ENCODE measurements around the gene RNF208. TPM values are rescaled to one million over a fixed set of nuclear protein-coding genes. Genes with fewer than 3 reads are reported as not detected.

Gene RNF208
- total RNA-seq, 1 donor from 2014 or later = 5.8 TPM

GRCh38 chr9:137189297-137190295, 32.4 kb downstream of the RNF208 start:
- ATAC-seq (no peak), DNase-seq (no peak)
- peaks cover 51% of the 10 kb centered on the region for H3K36me3 ChIP-seq
- TF ChIP-seq, protein P1, sequence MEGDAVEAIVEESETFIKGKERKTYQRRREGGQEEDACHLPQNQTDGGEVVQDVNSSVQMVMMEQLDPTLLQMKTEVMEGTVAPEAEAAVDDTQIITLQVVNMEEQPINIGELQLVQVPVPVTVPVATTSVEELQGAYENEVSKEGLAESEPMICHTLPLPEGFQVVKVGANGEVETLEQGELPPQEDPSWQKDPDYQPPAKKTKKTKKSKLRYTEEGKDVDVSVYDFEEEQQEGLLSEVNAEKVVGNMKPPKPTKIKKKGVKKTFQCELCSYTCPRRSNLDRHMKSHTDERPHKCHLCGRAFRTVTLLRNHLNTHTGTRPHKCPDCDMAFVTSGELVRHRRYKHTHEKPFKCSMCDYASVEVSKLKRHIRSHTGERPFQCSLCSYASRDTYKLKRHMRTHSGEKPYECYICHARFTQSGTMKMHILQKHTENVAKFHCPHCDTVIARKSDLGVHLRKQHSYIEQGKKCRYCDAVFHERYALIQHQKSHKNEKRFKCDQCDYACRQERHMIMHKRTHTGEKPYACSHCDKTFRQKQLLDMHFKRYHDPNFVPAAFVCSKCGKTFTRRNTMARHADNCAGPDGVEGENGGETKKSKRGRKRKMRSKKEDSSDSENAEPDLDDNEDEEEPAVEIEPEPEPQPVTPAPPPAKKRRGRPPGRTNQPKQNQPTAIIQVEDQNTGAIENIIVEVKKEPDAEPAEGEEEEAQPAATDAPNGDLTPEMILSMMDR (IDR thresholded peaks at IDR 0.05) = no peak
- H3K27me3 ChIP-seq (ENCODE audit: low read depth) = no peaks in the 10 kb centered on the region
- H3K27ac ChIP-seq = peak overlapping the region; percentile 97
- H3K4me1 ChIP-seq = peaks cover 57% of the 10 kb centered on the region
- H3K4me3 ChIP-seq = peak overlapping the region; percentile 98
- intact Hi-C loops (cut with DNase I) = no loop called here
- H3K9me3 ChIP-seq = no peaks in the 10 kb centered on the region

GRCh38 chr9:137188490-137189296, 33.3 kb downstream of the RNF208 start, which contains the start of the genes ANAPC2 and SSNA1:
ANAPC2 (minus strand) TSS chr9:137188560; CDS start chr9:137188532, 28 bp downstream.
SSNA1 (plus strand) TSS chr9:137188676; CDS start chr9:137188727, 51 bp downstream.
- ATAC-seq = peak; percentile 94 to 95
- peak; percentile 95 for DNase-seq
- H3K36me3 ChIP-seq = peaks cover 55% of the 10 kb centered on the region
- no peaks in the 10 kb centered on the region for H3K27me3 ChIP-seq (ENCODE audit: low read depth)
- TF ChIP-seq, protein P1 (IDR thresholded peaks at IDR 0.05) = no peak
- peak within 1 kb of the TSS; percentile 97 for H3K27ac ChIP-seq
- H3K9me3 ChIP-seq = no peaks in the 10 kb centered on the region
- peak within 1 kb of the TSS; percentile 98 for H3K4me3 ChIP-seq
- intact Hi-C loops (cut with DNase I) = no loop called here
- peaks cover 51% of the 10 kb centered on the region for H3K4me1 ChIP-seq

DNA sequence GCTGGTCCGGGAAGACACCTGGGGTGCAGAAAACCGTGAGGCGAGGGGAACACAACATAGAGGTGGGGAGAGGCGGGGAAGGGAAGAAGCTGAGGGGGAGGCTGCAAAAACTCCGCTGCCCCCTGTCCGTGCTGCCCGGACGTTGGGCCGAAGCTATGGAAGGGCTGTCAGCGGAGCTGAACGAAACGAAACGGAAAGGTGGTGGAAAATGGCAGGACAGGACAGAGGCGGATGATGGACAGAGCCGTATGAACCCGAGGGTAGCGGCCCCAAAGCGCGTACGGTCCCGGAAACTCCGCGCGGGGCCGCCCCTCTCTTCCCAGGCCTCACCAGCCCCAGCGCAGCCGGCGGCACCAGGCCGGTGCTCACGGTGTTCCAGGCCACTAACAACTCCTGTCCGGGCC, 34.0 kb downstream of the RNF208 start:
- H3K27ac ChIP-seq = peak overlapping the region; percentile 97
- peaks cover 51% of the 10 kb centered on the region for H3K4me1 ChIP-seq
- intact Hi-C loops (cut with DNase I) = no loop called here
- H3K36me3 ChIP-seq = peaks cover 61% of the 10 kb centered on the region
- ATAC-seq (peak in 1 of 2 donors; percentile 27), DNase-seq (no peak)
- no peaks in the 10 kb centered on the region for H3K27me3 ChIP-seq (ENCODE audit: low read depth)
- H3K4me3 ChIP-seq = peak overlapping the region; percentile 98
- TF ChIP-seq, protein P1 (IDR thresholded peaks at IDR 0.05) = no peak
- no peaks in the 10 kb centered on the region for H3K9me3 ChIP-seq

GRCh38 chr9:137187386-137187785, 34.7 kb downstream of the RNF208 start:
- no peak overlapping the region for H3K27ac ChIP-seq
- TF ChIP-seq, protein P1 (IDR thresholded peaks at IDR 0.05) = no peak
- no peaks in the 10 kb centered on the region for H3K9me3 ChIP-seq
- intact Hi-C loops (cut with DNase I) = no loop called here
- H3K4me3 ChIP-seq = peak overlapping the region; percentile 98
- peaks cover 51% of the 10 kb centered on the region for H3K4me1 ChIP-seq
- ATAC-seq = no peak
- H3K36me3 ChIP-seq = peaks cover 68% of the 10 kb centered on the region
- no peaks in the 10 kb centered on the region for H3K27me3 ChIP-seq (ENCODE audit: low read depth)
- no peak for DNase-seq

GRCh38 chr9:137186385-137186784, 35.7 kb downstream of the RNF208 start:
- peaks cover 51% of the 10 kb centered on the region for H3K4me1 ChIP-seq
- DNase-seq = no peak
- intact Hi-C loops (cut with DNase I) = no loop called here
- peaks cover 69% of the 10 kb centered on the region for H3K36me3 ChIP-seq
- no peak overlapping the region for H3K4me3 ChIP-seq
- no peak for ATAC-seq
- no peaks in the 10 kb centered on the region for H3K27me3 ChIP-seq (ENCODE audit: low read depth)
- no peaks in the 10 kb centered on the region for H3K9me3 ChIP-seq
- H3K27ac ChIP-seq = no peak overlapping the region
- TF ChIP-seq, protein P1 (IDR thresholded peaks at IDR 0.05) = no peak

All from lower lobe of right lung (tissue), 2 donors.